GM12865 (cell line): ENCODE data around the gene LIFR.

ENCODE experiments used
- DNase-seq: peaks from one replicate; pipeline ENCODE4 v3.0.0; 2010; ENCODE audit warnings: low read depth
- H3K4me3 ChIP-seq: 2 replicates; pipeline ENCODE4 v1.5.1; 2011; ENCODE audit warnings: mild to moderate bottlenecking, low read depth, low read length, control low read depth
- CTCF ChIP-seq: IDR thresholded peaks from 2 replicates; pipeline ENCODE4 v1.5.1; 2011; ENCODE audit warnings: low read length, control low read depth, low read depth, inconsistent platforms; ENCODE audit not compliant: insufficient read depth; ENCODE audit errors: missing control alignments

Gene LIFR

GRCh38 chr5:38426490-38426889 is 130.0 kb downstream of the LIFR start:
- TF ChIP-seq CTCF, result no peak
- DNase-seq, result no peak
- H3K4me3 ChIP-seq, result no peak overlapping the region
